Body of pancreas (tissue), 4 donors: ENCODE results near the gene DRC1.

ENCODE experiments used
- POLR2A ChIP-seq, 3 donors: fragments of 450-650 bp; IDR thresholded peaks; one replicate each; pipeline ENCODE4 v1.6.1; 2016; ENCODE audit warnings: antibody characterized with exemption in 3 of 3, mild to moderate bottlenecking in 2 of 3
- TF ChIP-seq, protein P1 (sequence below), 7 experiments: fragments of 450-650 bp in 4 of 7; fragments of 200-600 bp in 3 of 7; sonication (generic) in 3 of 7; IDR thresholded peaks; one replicate each; pipeline ENCODE4 v1.5.1; 2016 to 2019; ENCODE audit warnings: antibody characterized with exemption in 7 of 7

GRCh38 chr2:26458365-26459042 lies 56.8 kb downstream of the DRC1 start:
- TF ChIP-seq, protein P1, sequence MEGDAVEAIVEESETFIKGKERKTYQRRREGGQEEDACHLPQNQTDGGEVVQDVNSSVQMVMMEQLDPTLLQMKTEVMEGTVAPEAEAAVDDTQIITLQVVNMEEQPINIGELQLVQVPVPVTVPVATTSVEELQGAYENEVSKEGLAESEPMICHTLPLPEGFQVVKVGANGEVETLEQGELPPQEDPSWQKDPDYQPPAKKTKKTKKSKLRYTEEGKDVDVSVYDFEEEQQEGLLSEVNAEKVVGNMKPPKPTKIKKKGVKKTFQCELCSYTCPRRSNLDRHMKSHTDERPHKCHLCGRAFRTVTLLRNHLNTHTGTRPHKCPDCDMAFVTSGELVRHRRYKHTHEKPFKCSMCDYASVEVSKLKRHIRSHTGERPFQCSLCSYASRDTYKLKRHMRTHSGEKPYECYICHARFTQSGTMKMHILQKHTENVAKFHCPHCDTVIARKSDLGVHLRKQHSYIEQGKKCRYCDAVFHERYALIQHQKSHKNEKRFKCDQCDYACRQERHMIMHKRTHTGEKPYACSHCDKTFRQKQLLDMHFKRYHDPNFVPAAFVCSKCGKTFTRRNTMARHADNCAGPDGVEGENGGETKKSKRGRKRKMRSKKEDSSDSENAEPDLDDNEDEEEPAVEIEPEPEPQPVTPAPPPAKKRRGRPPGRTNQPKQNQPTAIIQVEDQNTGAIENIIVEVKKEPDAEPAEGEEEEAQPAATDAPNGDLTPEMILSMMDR (IDR thresholded peaks at IDR 0.05), result no peak
- TF ChIP-seq POLR2A (IDR thresholded peaks at IDR 0.05), result no peak
